H9 (cell line): ENCODE measurements around the gene LAMA3. TPM values are rescaled to one million over a fixed set of nuclear protein-coding genes. Genes with fewer than 3 reads are reported as not detected.

Experiments used
- DNase-seq: peaks from one replicate; pipeline ENCODE4 v3.0.0-alpha.2; 2017
- H2AFZ ChIP-seq: one replicate; pipeline ENCODE4 v1.6.1; 2013; ENCODE audit warnings: mild to moderate bottlenecking, low read length, control low read depth, moderate library complexity
- H2AK5ac ChIP-seq: 2 replicates; pipeline ENCODE4 v1.6.1; 2013; ENCODE audit warnings: low read length, control low read depth, mixed read lengths; ENCODE audit not compliant: insufficient read length
- H2BK120ac ChIP-seq: one replicate; pipeline ENCODE4 v1.6.1; 2013; ENCODE audit warnings: low read depth, mild to moderate bottlenecking, low read length, control low read depth, inconsistent platforms; ENCODE audit not compliant: poor library complexity, severe bottlenecking
- H2BK12ac ChIP-seq: 2 replicates; pipeline ENCODE4 v1.6.1; 2013; ENCODE audit warnings: low read length, control low read depth, mixed read lengths, low read depth; ENCODE audit not compliant: insufficient read length
- H2BK15ac ChIP-seq: 2 replicates; pipeline ENCODE4 v1.6.1; 2013; ENCODE audit warnings: low read depth, low read length, control low read depth
- H2BK20ac ChIP-seq: one replicate; pipeline ENCODE4 v1.6.1; 2013; ENCODE audit warnings: low read depth, mild to moderate bottlenecking, low read length, control low read depth, inconsistent platforms; ENCODE audit not compliant: poor library complexity, severe bottlenecking
- H2BK5ac ChIP-seq: 2 replicates; pipeline ENCODE4 v1.6.1; 2013; ENCODE audit warnings: low read length, control low read depth, mixed read lengths; ENCODE audit not compliant: insufficient read length
- H3K14ac ChIP-seq: 2 replicates; pipeline ENCODE4 v1.6.1; 2013; ENCODE audit warnings: low read length, control low read depth; ENCODE audit not compliant: insufficient read depth
- H3K18ac ChIP-seq: 2 replicates; pipeline ENCODE4 v1.6.1; 2013; ENCODE audit warnings: low read depth, mild to moderate bottlenecking, mixed read lengths, low read length, control low read depth; ENCODE audit not compliant: insufficient read length
- H3K23ac ChIP-seq: 2 replicates; pipeline ENCODE4 v1.6.1; 2013; ENCODE audit warnings: low read length, control low read depth, mixed read lengths, low read depth; ENCODE audit not compliant: insufficient read length
- H3K23me2 ChIP-seq: 2 replicates; pipeline ENCODE4 v1.6.1; 2013; ENCODE audit warnings: low read depth, mild to moderate bottlenecking, mixed read lengths, low read length, control low read depth; ENCODE audit not compliant: insufficient read length, poor library complexity, severe bottlenecking
- H3K27ac ChIP-seq: 2 replicates; pipeline ENCODE4 v1.5.1; 2013; ENCODE audit warnings: low read length, control low read depth, mixed read lengths, low read depth; ENCODE audit not compliant: insufficient read length
- H3K27me3 ChIP-seq: 2 replicates; pipeline ENCODE4 v1.6.1; 2013; ENCODE audit warnings: low read length, control low read depth, inconsistent platforms; ENCODE audit not compliant: insufficient read depth
- H3K4ac ChIP-seq: 2 replicates; pipeline ENCODE4 v1.6.1; 2013; ENCODE audit warnings: low read depth, mild to moderate bottlenecking, control low read depth, inconsistent platforms, low read length, moderate library complexity
- H3K4me1 ChIP-seq: 2 replicates; pipeline ENCODE4 v1.6.1; 2013; ENCODE audit warnings: low read length, control low read depth, inconsistent platforms; ENCODE audit not compliant: insufficient read depth
- H3K4me2 ChIP-seq: 2 replicates; pipeline ENCODE4 v1.6.1; 2013; ENCODE audit warnings: low read length, control low read depth, mixed read lengths; ENCODE audit not compliant: insufficient read length, insufficient read depth
- H3K56ac ChIP-seq: 2 replicates; pipeline ENCODE4 v1.6.1; 2013; ENCODE audit warnings: low read depth, mild to moderate bottlenecking, mixed read lengths, low read length, control low read depth; ENCODE audit not compliant: insufficient read length
- H3K79me1 ChIP-seq: 2 replicates; pipeline ENCODE4 v1.6.1; 2013; ENCODE audit warnings: low read depth, mild to moderate bottlenecking, moderate library complexity, low read length, control low read depth, inconsistent platforms; ENCODE audit not compliant: insufficient read depth, poor library complexity, severe bottlenecking
- H3K79me2 ChIP-seq: 2 replicates; pipeline ENCODE4 v1.6.1; 2013; ENCODE audit warnings: low read length, control low read depth, inconsistent platforms; ENCODE audit not compliant: insufficient read depth
- H3K9ac ChIP-seq: 2 replicates; pipeline ENCODE4 v1.6.1; 2013; ENCODE audit warnings: low read length, control low read depth, mixed read lengths; ENCODE audit not compliant: insufficient read length; ENCODE audit errors: extremely low read depth
- H3K9me3 ChIP-seq: one replicate; pipeline ENCODE4 v1.6.1; 2013; ENCODE audit warnings: low read depth, low read length, inconsistent platforms; ENCODE audit not compliant: control insufficient read depth
- H3T11ph ChIP-seq: one replicate; pipeline ENCODE4 v1.6.1; 2013; ENCODE audit warnings: mild to moderate bottlenecking, low read length, control low read depth, inconsistent platforms
- H4K20me1 ChIP-seq: one replicate; pipeline ENCODE4 v1.6.1; 2013; ENCODE audit not compliant: control insufficient read depth, insufficient read length, insufficient read depth
- H4K5ac ChIP-seq: 2 replicates; pipeline ENCODE4 v1.6.1; 2013; ENCODE audit warnings: low read depth, mild to moderate bottlenecking, mixed read lengths, low read length, control low read depth; ENCODE audit not compliant: insufficient read length
- H4K8ac ChIP-seq: replicated peaks from 2 replicates; pipeline ENCODE4 v1.6.1; 2013; ENCODE audit warnings: low read length, control low read depth, mixed read lengths, low read depth; ENCODE audit not compliant: insufficient read length
- H4K91ac ChIP-seq: 2 replicates; pipeline ENCODE4 v1.6.1; 2013; ENCODE audit warnings: low read depth, mild to moderate bottlenecking, moderate library complexity, mixed read lengths, low read length, control low read depth; ENCODE audit not compliant: insufficient read length
- H3K27ac Mint-ChIP-seq, 3 experiments: 2 replicates in 2 of 3; 3 replicates in 1 of 3; pipeline ENCODE4 v1.8.0; 2020 to 2021; ENCODE audit warnings: mixed read lengths in 3 of 3, mild to moderate bottlenecking in 1 of 3, moderate library complexity in 1 of 3
- H3K27me3 Mint-ChIP-seq: 2 replicates; pipeline ENCODE4 v1.8.0; 2021; ENCODE audit warnings: low read depth, mild to moderate bottlenecking, moderate library complexity, mixed read lengths
- H3K36me3 Mint-ChIP-seq, 3 experiments: 2 replicates in 2 of 3; 3 replicates in 1 of 3; pipeline ENCODE4 v1.8.0; 2020 to 2021; ENCODE audit warnings: low read depth in 3 of 3, mixed read lengths in 3 of 3; ENCODE audit not compliant: insufficient read depth in 1 of 3
- H3K4me1 Mint-ChIP-seq, 2 experiments: 2 replicates each; pipeline ENCODE4 v1.8.0; 2020; ENCODE audit warnings: mixed read lengths in 2 of 2
- H3K4me3 Mint-ChIP-seq, 2 experiments: 2 replicates in 1 of 2; 3 replicates in 1 of 2; pipeline ENCODE4 v1.8.0; 2020 to 2021; ENCODE audit warnings: mild to moderate bottlenecking in 2 of 2, mixed read lengths in 2 of 2, moderate library complexity in 1 of 2
- H3K9me3 Mint-ChIP-seq, 2 experiments: 2 replicates in 1 of 2; 3 replicates in 1 of 2; pipeline ENCODE4 v1.8.0; 2020; ENCODE audit warnings: mild to moderate bottlenecking in 2 of 2, mixed read lengths in 2 of 2, moderate library complexity in 1 of 2
- WGBS: extraction: QIAGEN DNeasy Blood & Tissue Kit; methylation state at CpG from one replicate; pipeline ENCODE4 v1.1.7; 2013; ENCODE audit warnings: missing lambda C conversion rate, low lambda C conversion rate, mixed read lengths; ENCODE audit not compliant: insufficient read length; ENCODE audit errors: extremely low coverage; 5-methylcytosine and 5-hydroxymethylcytosine counted together
- total RNA-seq: library from RNA; stranded (reverse); gene quantifications from 2 replicates; pipeline ENCODE4 v1.2.1, GENCODE V29; 2021
- TF ChIP-seq, protein P1 (sequence below): fragments of 200-600 bp; sonication (generic); conservative IDR thresholded peaks from 3 replicates; pipeline ENCODE4 v1.8.0; 2021; ENCODE audit warnings: antibody characterized with exemption, mild to moderate bottlenecking

LAMA3 gene
- total RNA-seq, 1 experiment from 2014 or later, result 0.33 TPM

- no peak overlapping the region for H3K27ac ChIP-seq
- no peak for DNase-seq
- no peak overlapping the region for H3K4me3 Mint-ChIP-seq
Measured at GRCh38 chr18:23776306-23776705, 87.1 kb downstream of the LAMA3 start.

More at GRCh38 chr18:23776306-23776705, 87.1 kb downstream of the LAMA3 start:
- no peak overlapping the region for H4K8ac ChIP-seq
- H2AFZ ChIP-seq, result no peak overlapping the region
- H2BK12ac ChIP-seq, result no peak overlapping the region
- peaks cover 3% of the 10 kb centered on the region; the same call in 1 of the 2 replicates for H3K4me1 ChIP-seq
- H2AK5ac ChIP-seq, result no peak overlapping the region
- no peaks in the 10 kb centered on the region for H3K36me3 Mint-ChIP-seq
- no peak overlapping the region for H3T11ph ChIP-seq
- no peaks in the 10 kb centered on the region for H3K9me3 ChIP-seq
- no peak overlapping the region for H3K4ac ChIP-seq
- no peaks in the 10 kb centered on the region for H3K9me3 Mint-ChIP-seq
- H3K18ac ChIP-seq, result no peak overlapping the region
- H3K56ac ChIP-seq, result no peak overlapping the region
- no peaks in the 10 kb centered on the region for H3K79me2 ChIP-seq
- TF ChIP-seq, protein P1, sequence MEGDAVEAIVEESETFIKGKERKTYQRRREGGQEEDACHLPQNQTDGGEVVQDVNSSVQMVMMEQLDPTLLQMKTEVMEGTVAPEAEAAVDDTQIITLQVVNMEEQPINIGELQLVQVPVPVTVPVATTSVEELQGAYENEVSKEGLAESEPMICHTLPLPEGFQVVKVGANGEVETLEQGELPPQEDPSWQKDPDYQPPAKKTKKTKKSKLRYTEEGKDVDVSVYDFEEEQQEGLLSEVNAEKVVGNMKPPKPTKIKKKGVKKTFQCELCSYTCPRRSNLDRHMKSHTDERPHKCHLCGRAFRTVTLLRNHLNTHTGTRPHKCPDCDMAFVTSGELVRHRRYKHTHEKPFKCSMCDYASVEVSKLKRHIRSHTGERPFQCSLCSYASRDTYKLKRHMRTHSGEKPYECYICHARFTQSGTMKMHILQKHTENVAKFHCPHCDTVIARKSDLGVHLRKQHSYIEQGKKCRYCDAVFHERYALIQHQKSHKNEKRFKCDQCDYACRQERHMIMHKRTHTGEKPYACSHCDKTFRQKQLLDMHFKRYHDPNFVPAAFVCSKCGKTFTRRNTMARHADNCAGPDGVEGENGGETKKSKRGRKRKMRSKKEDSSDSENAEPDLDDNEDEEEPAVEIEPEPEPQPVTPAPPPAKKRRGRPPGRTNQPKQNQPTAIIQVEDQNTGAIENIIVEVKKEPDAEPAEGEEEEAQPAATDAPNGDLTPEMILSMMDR, result no peak
- no peak overlapping the region for H2BK5ac ChIP-seq
- no peaks in the 10 kb centered on the region for H3K23me2 ChIP-seq
- no peak overlapping the region for H3K23ac ChIP-seq
- peaks cover 8 to 9% of the 10 kb centered on the region in 2 experiments; a peak in 2 of 4 replicates for H3K4me1 Mint-ChIP-seq
- no peak overlapping the region for H4K91ac ChIP-seq
- H3K14ac ChIP-seq, result no peak overlapping the region
- no peaks in the 10 kb centered on the region; the same call in 1 of the 2 replicates for H3K27me3 Mint-ChIP-seq
- no peak overlapping the region for H4K5ac ChIP-seq
- no peaks in the 10 kb centered on the region for H4K20me1 ChIP-seq
- no peak overlapping the region for H2BK15ac ChIP-seq
- H2BK20ac ChIP-seq, result no peak overlapping the region
- H2BK120ac ChIP-seq, result no peak overlapping the region
- WGBS, result no CpG with 5 or more reads among the region's 3 CpGs
- H3K9ac ChIP-seq, result no peak overlapping the region
- H3K27me3 ChIP-seq, result no peaks in the 10 kb centered on the region
- no peak overlapping the region for H3K27ac Mint-ChIP-seq
- H3K79me1 ChIP-seq, result no peaks in the 10 kb centered on the region
- H3K4me2 ChIP-seq, result no peak overlapping the region
